KMS-11 (cell line): ENCODE results near the gene TK2.
A peak's percentile ranks its signal among the peaks of the same experiment; 100 is the strongest.
"Not testable (repeated sequence)": the region's sequence is repeated elsewhere in the genome, so short reads cannot be mapped to it uniquely, and the experiment has no call there.

Source experiments
- H2AFZ ChIP-seq: fragments of 200-600 bp; sonication (generic); 2 replicates; pipeline ENCODE4 v1.6.1; 2016; ENCODE audit warnings: antibody characterized with exemption, mixed run types, low read depth
- H3K27ac ChIP-seq: fragments of 200-600 bp; sonication (generic); 2 replicates; pipeline ENCODE4 v1.6.1; 2016; ENCODE audit warnings: mild to moderate bottlenecking, mixed run types
- H3K27me3 ChIP-seq: fragments of 200-600 bp; sonication (generic); 2 replicates; pipeline ENCODE4 v1.6.1; 2017; ENCODE audit warnings: mild to moderate bottlenecking, low read depth, mixed run types, moderate library complexity; ENCODE audit not compliant: insufficient read depth
- H3K36me3 ChIP-seq: fragments of 200-600 bp; sonication (generic); 2 replicates; pipeline ENCODE4 v1.6.1; 2017; ENCODE audit warnings: mild to moderate bottlenecking, mixed run types; ENCODE audit not compliant: insufficient read depth
- H3K4me1 ChIP-seq: fragments of 200-600 bp; sonication (generic); 2 replicates; pipeline ENCODE4 v1.6.1; 2016; ENCODE audit warnings: mild to moderate bottlenecking, low read depth, mixed run types; ENCODE audit not compliant: poor library complexity, severe bottlenecking
- H3K4me2 ChIP-seq: fragments of 200-600 bp; sonication (generic); 2 replicates; pipeline ENCODE4 v1.7.0; 2016; ENCODE audit warnings: mild to moderate bottlenecking, mixed run types
- H3K4me3 ChIP-seq: fragments of 200-600 bp; sonication (generic); IDR thresholded peaks from 2 replicates; pipeline ENCODE4 v1.6.1; 2017; ENCODE audit warnings: low read depth, low read length, mixed read lengths; ENCODE audit not compliant: insufficient read depth
- H3K79me2 ChIP-seq: fragments of 200-600 bp; sonication (generic); 2 replicates; pipeline ENCODE4 v1.6.1; 2016; ENCODE audit warnings: low read depth, mixed run types; ENCODE audit not compliant: insufficient read depth
- H3K9ac ChIP-seq: fragments of 200-600 bp; sonication (generic); 2 replicates; pipeline ENCODE4 v1.6.1; 2016; ENCODE audit warnings: mild to moderate bottlenecking, mixed run types
- H4K20me1 ChIP-seq: fragments of 200-600 bp; sonication (generic); 2 replicates; pipeline ENCODE4 v1.6.1; 2016; ENCODE audit warnings: mild to moderate bottlenecking, mixed run types; ENCODE audit not compliant: insufficient read depth
- TF ChIP-seq, protein P1 (sequence below): fragments of 200-600 bp; sonication (generic); conservative IDR thresholded peaks from 2 replicates; pipeline ENCODE4 v1.6.1; 2017; ENCODE audit warnings: low read depth, mild to moderate bottlenecking, antibody characterized with exemption, low read length, moderate library complexity, mixed read lengths

TK2 gene

DNA sequence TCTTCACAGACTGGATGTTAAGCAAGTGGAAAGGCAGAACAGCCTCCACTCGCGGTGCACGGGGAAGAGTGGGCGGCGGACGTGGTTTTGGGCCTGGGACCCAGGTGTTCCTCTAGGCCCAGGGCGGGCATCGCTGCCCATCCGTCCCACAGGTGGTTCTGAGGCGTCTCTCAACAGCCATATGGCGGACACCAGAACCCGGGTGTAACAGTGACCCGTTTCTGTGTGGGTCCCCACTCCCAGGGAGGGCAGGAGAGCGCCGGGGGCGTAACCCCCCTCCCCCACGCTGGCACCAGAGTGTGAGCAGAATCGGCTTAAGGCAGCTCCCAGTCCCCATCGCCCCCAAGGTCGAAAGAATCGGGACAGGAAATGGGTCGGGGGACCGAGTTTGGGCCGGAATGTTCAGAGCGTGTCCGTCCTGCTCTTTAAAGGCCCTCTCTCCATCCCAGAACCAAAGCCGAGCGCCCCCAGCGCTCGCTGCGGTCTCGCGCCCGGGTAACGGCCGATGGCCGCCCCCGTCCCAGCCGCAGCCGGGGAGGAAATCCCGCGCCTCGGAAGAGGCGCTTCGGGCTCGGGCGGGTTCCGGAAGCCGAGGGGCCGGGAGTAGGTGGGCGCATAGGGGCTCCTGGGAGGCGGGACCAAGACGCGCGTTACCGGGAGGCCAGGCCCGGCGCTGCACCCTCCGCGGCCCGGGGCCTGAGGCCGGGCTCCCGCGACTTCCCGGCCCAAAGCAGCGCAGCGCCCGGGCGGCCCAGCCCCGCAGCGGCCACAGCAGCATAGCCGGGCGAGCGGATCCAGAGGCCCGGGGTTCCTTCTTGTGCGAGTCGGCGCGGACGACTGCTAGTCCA is at the start of gene TK2:
TSS of gene TK2 (minus strand) at position 839 of the 848 bp plus-strand sequence. CDS start at position 778, 61 bp downstream.
- H3K4me2 ChIP-seq = peak within 1 kb of the TSS; percentile 75
- no peaks in the 10 kb centered on the region for H3K27me3 ChIP-seq
- H3K4me1 ChIP-seq = peaks cover 50% of the 10 kb centered on the region

DNA sequence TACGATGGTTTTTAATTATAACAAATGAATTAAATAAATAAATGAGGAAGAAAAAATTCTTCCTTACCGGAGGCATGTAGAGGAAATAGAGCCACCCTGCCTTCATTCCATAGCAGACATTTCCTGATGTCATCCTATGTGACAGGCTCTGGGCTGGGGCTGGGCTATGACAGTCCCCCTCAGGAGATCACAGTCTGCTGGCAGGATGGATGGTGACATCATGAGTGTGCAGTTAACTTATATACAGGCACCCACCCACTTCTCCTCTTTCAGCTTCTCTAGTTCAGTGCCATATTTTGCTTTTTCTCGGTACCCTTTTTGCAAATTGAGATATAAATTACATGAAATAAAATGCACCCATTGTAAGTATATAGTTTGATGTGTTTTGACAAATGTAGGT is 48.2 kb upstream of the TK2 start:
- Histone ChIP-seq H3K27me3 (no peaks in the 10 kb centered on the region; the same call in 1 of the 2 replicates), H3K36me3 (no peaks in the 10 kb centered on the region), H2AFZ (no peak overlapping the region), H3K4me3 (no peak overlapping the region), H3K4me2 (no peak overlapping the region), H3K4me1 (peaks cover 5% of the 10 kb centered on the region), H3K9ac (no peak overlapping the region), H3K27ac (no peak overlapping the region), H4K20me1 (no peaks in the 10 kb centered on the region), H3K79me2 (no peaks in the 10 kb centered on the region)
- TF ChIP-seq, protein P1, sequence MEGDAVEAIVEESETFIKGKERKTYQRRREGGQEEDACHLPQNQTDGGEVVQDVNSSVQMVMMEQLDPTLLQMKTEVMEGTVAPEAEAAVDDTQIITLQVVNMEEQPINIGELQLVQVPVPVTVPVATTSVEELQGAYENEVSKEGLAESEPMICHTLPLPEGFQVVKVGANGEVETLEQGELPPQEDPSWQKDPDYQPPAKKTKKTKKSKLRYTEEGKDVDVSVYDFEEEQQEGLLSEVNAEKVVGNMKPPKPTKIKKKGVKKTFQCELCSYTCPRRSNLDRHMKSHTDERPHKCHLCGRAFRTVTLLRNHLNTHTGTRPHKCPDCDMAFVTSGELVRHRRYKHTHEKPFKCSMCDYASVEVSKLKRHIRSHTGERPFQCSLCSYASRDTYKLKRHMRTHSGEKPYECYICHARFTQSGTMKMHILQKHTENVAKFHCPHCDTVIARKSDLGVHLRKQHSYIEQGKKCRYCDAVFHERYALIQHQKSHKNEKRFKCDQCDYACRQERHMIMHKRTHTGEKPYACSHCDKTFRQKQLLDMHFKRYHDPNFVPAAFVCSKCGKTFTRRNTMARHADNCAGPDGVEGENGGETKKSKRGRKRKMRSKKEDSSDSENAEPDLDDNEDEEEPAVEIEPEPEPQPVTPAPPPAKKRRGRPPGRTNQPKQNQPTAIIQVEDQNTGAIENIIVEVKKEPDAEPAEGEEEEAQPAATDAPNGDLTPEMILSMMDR = no peak

More for the DNA sequence above, at the start of gene TK2:
- Histone ChIP-seq H2AFZ (peak within 1 kb of the TSS; percentile 82), H3K36me3 (no peaks in the 10 kb centered on the region), H3K79me2 (peaks cover 19% of the 10 kb centered on the region), H3K4me3 (no peak within 1 kb of the TSS), H4K20me1 (no peaks in the 10 kb centered on the region), H3K9ac (peak within 1 kb of the TSS; percentile 88), H3K27ac (peak within 1 kb of the TSS; percentile 67)
- TF ChIP-seq, protein P1 = no peak

DNA sequence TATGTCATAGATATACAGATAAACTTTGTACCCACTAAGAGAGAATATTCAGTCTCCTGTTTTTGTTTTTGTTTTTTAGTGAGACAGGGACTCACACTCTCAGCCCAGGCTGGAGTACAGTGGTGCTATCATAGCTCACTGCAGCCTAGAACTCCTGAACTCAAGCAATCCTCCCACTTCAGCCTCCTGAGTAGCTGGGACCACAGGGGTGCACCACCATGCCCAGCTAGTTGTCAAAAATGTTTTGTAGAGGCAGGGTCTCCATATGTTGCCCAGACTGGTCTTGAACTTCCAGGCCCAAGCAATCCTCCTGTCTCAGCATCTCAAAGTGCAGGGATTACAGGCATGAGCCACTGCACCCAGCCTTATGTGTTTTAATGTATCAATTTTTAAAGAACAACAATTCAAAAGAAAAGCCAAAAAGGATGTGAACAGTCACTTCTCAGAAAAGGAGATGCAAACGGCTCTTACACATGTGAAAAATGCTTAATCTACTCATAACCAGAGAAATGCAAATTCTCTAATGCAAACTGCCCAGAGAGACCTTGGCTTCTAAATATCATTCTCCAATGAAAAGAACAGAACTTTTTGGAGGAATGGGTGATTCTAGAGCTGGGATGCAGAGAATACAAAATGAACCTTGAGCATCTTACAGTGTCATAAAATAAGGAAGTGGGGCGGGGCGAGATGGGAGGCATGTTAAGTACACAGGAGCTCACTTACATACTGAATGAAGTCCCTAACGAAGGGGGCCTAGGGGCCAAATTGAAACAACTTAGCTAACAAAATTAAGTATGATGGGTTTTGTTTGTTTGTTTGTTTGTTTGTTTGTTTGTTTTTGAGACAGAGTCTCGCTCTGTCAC is 47.3 kb upstream of the TK2 start:
- Histone ChIP-seq H3K4me3 (no peak overlapping the region), H3K79me2 (no peaks in the 10 kb centered on the region), H3K27ac (no peak overlapping the region), H3K9ac (no peak overlapping the region), H3K36me3 (no peaks in the 10 kb centered on the region), H4K20me1 (no peaks in the 10 kb centered on the region), H3K27me3 (no peaks in the 10 kb centered on the region; the same call in 1 of the 2 replicates), H2AFZ (no peak overlapping the region), H3K4me1 (no peaks in the 10 kb centered on the region), H3K4me2 (no peak overlapping the region)
- TF ChIP-seq, protein P1 = no peak

DNA sequence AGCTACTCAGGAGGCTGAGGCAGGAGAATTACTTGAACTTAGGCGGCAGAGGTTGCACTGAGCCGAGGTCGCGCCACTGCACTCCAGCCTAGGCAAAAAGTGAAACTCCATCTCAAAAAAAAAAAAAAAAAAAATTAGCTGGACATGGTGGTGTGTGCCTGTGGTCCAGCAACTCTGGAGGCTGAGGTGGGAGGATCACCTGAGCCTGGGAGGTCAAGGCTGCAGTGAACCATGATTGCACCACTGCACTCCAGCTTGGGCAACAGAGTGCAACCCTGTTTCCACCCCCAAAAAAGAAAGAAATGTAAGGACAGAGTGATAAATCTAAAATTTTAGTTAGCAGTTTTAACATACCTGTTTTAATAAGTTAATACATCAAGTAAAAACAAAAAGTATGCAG is 46.6 kb upstream of the TK2 start:
- not testable (repeated sequence) for H2AFZ ChIP-seq, H4K20me1 ChIP-seq

More for the DNA sequence above, 46.6 kb upstream of the TK2 start:
- not testable (repeated sequence) for H3K4me2 ChIP-seq, H3K79me2 ChIP-seq, H3K4me3 ChIP-seq, H3K27ac ChIP-seq, H3K27me3 ChIP-seq, H3K36me3 ChIP-seq, H3K4me1 ChIP-seq, H3K9ac ChIP-seq
